CD4-positive, alpha-beta memory T cell (primary cell): ENCODE measurements around the gene UXS1. TPM values are rescaled to one million over a fixed set of nuclear protein-coding genes. Genes with fewer than 3 reads are reported as not detected.

Experiments used
- CTCF ChIA-PET: fragments of 350-600 bp; sonication (Branson Sonifier 250); formaldehyde crosslinking; loops from one replicate; lab custom pipeline; 2021; ENCODE audit warnings: inconsistent platforms; ENCODE audit not compliant: partially characterized antibody; lab: Charles Lee
- POLR2A ChIA-PET: fragments of 350-600 bp; sonication (Branson Sonifier 250); formaldehyde crosslinking; loops from one replicate; lab custom pipeline; 2021; ENCODE audit not compliant: partially characterized antibody; lab: Charles Lee
- DNase-seq, 5 donors: peaks; one replicate each; pipeline versions ENCODE4 v3.0.0 to v3.0.0-alpha.2; 2020 to 2022; ENCODE audit warnings: mixed read lengths in 1 of 5
- H3K27ac ChIP-seq: one replicate; pipeline ENCODE4 v1.7.0; 2013; ENCODE audit warnings: low read depth, low read length
- H3K27me3 ChIP-seq: 2 replicates; pipeline ENCODE4 v1.7.0; 2013; ENCODE audit warnings: mild to moderate bottlenecking, low read length, moderate library complexity; ENCODE audit not compliant: insufficient read depth
- H3K36me3 ChIP-seq: 2 replicates; pipeline ENCODE4 v1.7.0; 2013; ENCODE audit warnings: mild to moderate bottlenecking, low read length, moderate library complexity; ENCODE audit not compliant: insufficient read depth
- H3K4me1 ChIP-seq: 2 replicates; pipeline ENCODE4 v1.7.0; 2013; ENCODE audit warnings: mild to moderate bottlenecking, low read length, moderate library complexity; ENCODE audit not compliant: insufficient read depth
- H3K4me3 ChIP-seq, 2 donors: one replicate each; pipeline ENCODE4 v1.7.0; 2013; ENCODE audit warnings: low read length in 2 of 2, mild to moderate bottlenecking in 1 of 2
- H3K9me3 ChIP-seq, 2 donors: one replicate each; pipeline ENCODE4 v1.7.0; 2013; ENCODE audit warnings: low read length in 2 of 2, control low read depth in 1 of 2; ENCODE audit not compliant: control insufficient read depth in 1 of 2
- H3K27ac Mint-ChIP-seq, 7 donors: one replicate each; pipeline ENCODE4 v1.8.0; 2020 to 2021; ENCODE audit warnings: mixed read lengths in 7 of 7, mild to moderate bottlenecking in 6 of 7, inconsistent platforms in 3 of 7, moderate library complexity in 3 of 7
- H3K27me3 Mint-ChIP-seq, 2 donors: one replicate each; pipeline ENCODE4 v1.8.0; 2020 to 2021; ENCODE audit warnings: mixed read lengths in 2 of 2
- H3K36me3 Mint-ChIP-seq, 2 donors: one replicate each; pipeline ENCODE4 v1.8.0; 2020 to 2021; ENCODE audit warnings: mixed read lengths in 2 of 2, inconsistent platforms in 1 of 2, mild to moderate bottlenecking in 1 of 2
- H3K4me1 Mint-ChIP-seq, 4 donors: one replicate each; pipeline ENCODE4 v1.8.0; 2020 to 2021; ENCODE audit warnings: mixed read lengths in 4 of 4, mild to moderate bottlenecking in 1 of 4
- H3K4me3 Mint-ChIP-seq, 8 donors: one replicate each; pipeline ENCODE4 v1.8.0; 2020 to 2021; ENCODE audit warnings: mixed read lengths in 8 of 8, mild to moderate bottlenecking in 7 of 8, moderate library complexity in 6 of 8, inconsistent platforms in 3 of 8
- H3K9me3 Mint-ChIP-seq, 8 donors: one replicate each; pipeline ENCODE4 v1.8.0; 2020 to 2021; ENCODE audit warnings: mixed read lengths in 8 of 8, mild to moderate bottlenecking in 5 of 8, inconsistent platforms in 3 of 8, moderate library complexity in 1 of 8
- intact Hi-C: fragments of 100-400 bp; cut with micrococcal nuclease; formaldehyde crosslinking; loops from one replicate; pipeline ENCODE4 v1.15.1; 2023
- polyA plus RNA-seq, 2 donors: library from polyadenylated mRNA; unstranded; fragments of 300-500 nt; fragmentation: Illumina TruSeq; gene quantifications; one replicate each; pipeline ENCODE4 v1.2.3, GENCODE V29; 2021
- total RNA-seq, 2 experiments: library from RNA; stranded (reverse); gene quantifications; one replicate each; pipeline ENCODE4 v1.2.3, GENCODE V29; 2021

Gene UXS1
- total and polyA plus RNA-seq, 4 experiments from 2014 or later = 87.2 to 150 (median 118) TPM

- Mint-ChIP-seq H3K27me3 (no peaks in the 10 kb centered on the region), H3K36me3 (peaks cover 4 to 17% of the 10 kb centered on the region in 2 donors), H3K27ac (peak overlapping the region in 4 of 7 donors; percentile 31 to 70 (median 58)), H3K4me3 (peak overlapping the region in 2 of 8 donors; percentile 21 to 39), H3K9me3 (no peaks in the 10 kb centered on the region), H3K4me1 (peaks cover 45 to 77% (median 63%) of the 10 kb centered on the region in 4 donors)
- no peak overlapping the region for H3K4me3 ChIP-seq
- no peaks in the 10 kb centered on the region for H3K36me3 ChIP-seq
- CTCF ChIA-PET = no interaction called here
- peaks cover 62% of the 10 kb centered on the region for H3K4me1 ChIP-seq
- POLR2A ChIA-PET = interaction anchor here (1.7 kb wide), 1 partner anchor 9 kb away, joined by 5 read pairs; the partner anchor contains the start of gene UXS1
- H3K9me3 ChIP-seq = no peaks in the 10 kb centered on the region
- intact Hi-C loops = no loop called here
- DNase-seq = no peak
- no peaks in the 10 kb centered on the region for H3K27me3 ChIP-seq
- H3K27ac ChIP-seq = no peak overlapping the region
Measured at GRCh38 chr2:106184394-106184793, 9.7 kb downstream of the UXS1 start.

- no peak overlapping the region for H3K4me3 ChIP-seq
- no peaks in the 10 kb centered on the region for H3K9me3 Mint-ChIP-seq
- H3K9me3 ChIP-seq = no peaks in the 10 kb centered on the region
- POLR2A ChIA-PET = interaction anchor here (0.7 to 2.2 kb wide), 4 partner anchors 10 to 44 kb away, joined by 3 to 6 read pairs (median 4); partner anchors contain the start of gene UXS1
- H3K27me3 ChIP-seq = no peaks in the 10 kb centered on the region
- H3K4me3 Mint-ChIP-seq = peak overlapping the region in 3 of 8 donors; percentile 18 to 33 (median 30)
- peak overlapping the region in 3 of 7 donors; percentile 48 to 79 (median 65) for H3K27ac Mint-ChIP-seq
- no peaks in the 10 kb centered on the region for H3K36me3 ChIP-seq
- peaks cover 37 to 76% (median 54%) of the 10 kb centered on the region in 4 donors for H3K4me1 Mint-ChIP-seq
- intact Hi-C loops = no loop called here
- H3K36me3 Mint-ChIP-seq = peaks cover 4 to 11% of the 10 kb centered on the region in 2 donors
- DNase-seq = no peak
- no peak overlapping the region for H3K27ac ChIP-seq
- H3K27me3 Mint-ChIP-seq = no peaks in the 10 kb centered on the region
- CTCF ChIA-PET = interaction anchor here (1.5 kb wide), 1 partner anchor 23 kb away, joined by 3 read pairs; no protein-coding TSS in a partner anchor
- H3K4me1 ChIP-seq = peaks cover 50% of the 10 kb centered on the region
Measured at GRCh38 chr2:106183101-106183696, 10.9 kb downstream of the UXS1 start.

- H3K36me3 Mint-ChIP-seq = peaks cover 7 to 15% of the 10 kb centered on the region in 2 donors
- no peak overlapping the region for H3K27ac Mint-ChIP-seq
- intact Hi-C loops = no loop called here
- H3K27me3 Mint-ChIP-seq = no peaks in the 10 kb centered on the region
- peaks cover 40 to 73% (median 54%) of the 10 kb centered on the region in 4 donors for H3K4me1 Mint-ChIP-seq
- CTCF ChIA-PET = interaction anchor here (1.6 kb wide), 1 partner anchor 12 kb away, joined by 4 read pairs; no protein-coding TSS in a partner anchor
- POLR2A ChIA-PET = interaction anchor here (1.4 to 2.2 kb wide), 3 partner anchors 9 to 20 kb away, joined by 4 to 7 read pairs (median 6); no protein-coding TSS in a partner anchor
- H3K9me3 ChIP-seq = no peaks in the 10 kb centered on the region
- H3K36me3 ChIP-seq = no peaks in the 10 kb centered on the region
- peaks cover 36% of the 10 kb centered on the region for H3K4me1 ChIP-seq
- no peaks in the 10 kb centered on the region for H3K27me3 ChIP-seq
- no peak overlapping the region for H3K27ac ChIP-seq
- H3K9me3 Mint-ChIP-seq = no peaks in the 10 kb centered on the region
- no peak overlapping the region for H3K4me3 Mint-ChIP-seq
- H3K4me3 ChIP-seq = no peak overlapping the region
- no peak for DNase-seq
Measured at GRCh38 chr2:106181064-106181463, 13.0 kb downstream of the UXS1 start.

DNA sequence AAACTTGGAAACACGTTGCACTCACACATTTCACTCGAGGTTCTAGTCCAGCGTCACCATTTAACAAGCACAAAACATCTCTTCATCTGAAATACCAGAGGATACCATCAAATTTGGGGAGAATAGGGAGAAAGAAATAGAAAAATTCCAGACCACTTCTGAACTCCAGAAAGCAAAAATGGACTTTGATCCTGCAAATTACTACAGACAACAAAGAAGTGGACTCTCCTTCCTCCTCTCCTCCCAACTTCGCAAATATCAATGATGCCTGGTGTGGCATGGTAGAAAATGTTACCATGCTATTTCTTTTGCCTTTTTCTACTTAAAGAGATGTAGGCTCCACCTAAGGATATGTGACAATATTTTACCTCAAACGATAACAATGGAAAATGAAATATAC lies 13.5 kb downstream of the UXS1 start:
- CTCF ChIA-PET = no interaction called here
- no peak overlapping the region for H3K4me3 Mint-ChIP-seq
- intact Hi-C loops = no loop called here
- POLR2A ChIA-PET = interaction anchor here (1.5 kb wide), 1 partner anchor 10 kb away, joined by 4 read pairs; no protein-coding TSS in a partner anchor
- H3K9me3 Mint-ChIP-seq = no peaks in the 10 kb centered on the region
- peak overlapping the region in 2 of 7 donors; percentile 5 to 65 for H3K27ac Mint-ChIP-seq
- Histone ChIP-seq H3K4me3 (no peak overlapping the region), H3K36me3 (no peaks in the 10 kb centered on the region), H3K27me3 (no peaks in the 10 kb centered on the region), H3K9me3 (no peaks in the 10 kb centered on the region), H3K27ac (no peak overlapping the region), H3K4me1 (peaks cover 35% of the 10 kb centered on the region)
- H3K27me3 Mint-ChIP-seq = no peaks in the 10 kb centered on the region
- DNase-seq = no peak
- H3K36me3 Mint-ChIP-seq = peaks cover 7 to 10% of the 10 kb centered on the region in 2 donors
- H3K4me1 Mint-ChIP-seq = peaks cover 41 to 73% (median 54%) of the 10 kb centered on the region in 4 donors

GRCh38 chr2:106178716-106179115 lies 15.4 kb downstream of the UXS1 start:
- no peaks in the 10 kb centered on the region for H3K9me3 ChIP-seq
- H3K4me1 ChIP-seq = peaks cover 26% of the 10 kb centered on the region
- peaks cover 4 to 10% of the 10 kb centered on the region in 2 donors for H3K36me3 Mint-ChIP-seq
- DNase-seq = no peak
- no peak overlapping the region for H3K4me3 ChIP-seq
- H3K27me3 ChIP-seq = no peaks in the 10 kb centered on the region
- H3K4me1 Mint-ChIP-seq = peaks cover 34 to 68% (median 50%) of the 10 kb centered on the region in 4 donors
- H3K4me3 Mint-ChIP-seq = no peak overlapping the region
- CTCF ChIA-PET = no interaction called here
- no peaks in the 10 kb centered on the region for H3K9me3 Mint-ChIP-seq
- intact Hi-C loops = no loop called here
- no peak overlapping the region for H3K27ac Mint-ChIP-seq
- no peaks in the 10 kb centered on the region for H3K36me3 ChIP-seq
- no peak overlapping the region for H3K27ac ChIP-seq
- POLR2A ChIA-PET = no interaction called here
- H3K27me3 Mint-ChIP-seq = no peaks in the 10 kb centered on the region

DNA sequence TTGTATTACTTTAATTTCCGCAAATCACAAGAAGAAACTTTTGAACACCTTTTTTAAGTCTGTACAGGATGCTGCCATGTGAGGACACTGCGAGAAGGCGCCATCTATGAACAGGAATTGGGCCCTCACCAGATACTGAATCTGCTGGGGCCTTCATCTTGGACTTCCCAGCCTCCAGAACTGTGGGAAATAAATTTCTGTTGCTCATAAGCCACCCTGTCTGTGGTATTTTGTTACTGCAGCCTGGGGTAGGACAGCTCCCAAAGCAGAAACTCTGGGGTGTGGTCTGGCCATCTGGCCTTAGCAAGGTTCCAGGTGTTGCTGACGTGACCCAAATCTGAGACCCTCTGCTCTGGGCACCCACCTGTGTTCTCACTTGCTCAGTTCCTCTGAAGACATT lies 16.5 kb downstream of the UXS1 start:
- intact Hi-C loops = no loop called here
- no peak for DNase-seq
- H3K9me3 Mint-ChIP-seq = no peaks in the 10 kb centered on the region
- H3K36me3 Mint-ChIP-seq = peaks cover 4 to 10% of the 10 kb centered on the region in 2 donors
- Histone ChIP-seq H3K4me3 (no peak overlapping the region), H3K36me3 (no peaks in the 10 kb centered on the region), H3K27me3 (no peaks in the 10 kb centered on the region), H3K27ac (no peak overlapping the region), H3K9me3 (no peaks in the 10 kb centered on the region), H3K4me1 (peaks cover 15% of the 10 kb centered on the region)
- H3K27me3 Mint-ChIP-seq = no peaks in the 10 kb centered on the region
- H3K27ac Mint-ChIP-seq = peak overlapping the region in 1 of 7 donors; percentile 31
- ChIA-PET POLR2A (interaction anchor here (0.9 kb wide), 1 partner anchor 19 kb away, joined by 3 read pairs; no protein-coding TSS in a partner anchor), CTCF (no interaction called here)
- H3K4me1 Mint-ChIP-seq = peaks cover 31 to 67% (median 47%) of the 10 kb centered on the region in 4 donors
- H3K4me3 Mint-ChIP-seq = no peak overlapping the region

DNA sequence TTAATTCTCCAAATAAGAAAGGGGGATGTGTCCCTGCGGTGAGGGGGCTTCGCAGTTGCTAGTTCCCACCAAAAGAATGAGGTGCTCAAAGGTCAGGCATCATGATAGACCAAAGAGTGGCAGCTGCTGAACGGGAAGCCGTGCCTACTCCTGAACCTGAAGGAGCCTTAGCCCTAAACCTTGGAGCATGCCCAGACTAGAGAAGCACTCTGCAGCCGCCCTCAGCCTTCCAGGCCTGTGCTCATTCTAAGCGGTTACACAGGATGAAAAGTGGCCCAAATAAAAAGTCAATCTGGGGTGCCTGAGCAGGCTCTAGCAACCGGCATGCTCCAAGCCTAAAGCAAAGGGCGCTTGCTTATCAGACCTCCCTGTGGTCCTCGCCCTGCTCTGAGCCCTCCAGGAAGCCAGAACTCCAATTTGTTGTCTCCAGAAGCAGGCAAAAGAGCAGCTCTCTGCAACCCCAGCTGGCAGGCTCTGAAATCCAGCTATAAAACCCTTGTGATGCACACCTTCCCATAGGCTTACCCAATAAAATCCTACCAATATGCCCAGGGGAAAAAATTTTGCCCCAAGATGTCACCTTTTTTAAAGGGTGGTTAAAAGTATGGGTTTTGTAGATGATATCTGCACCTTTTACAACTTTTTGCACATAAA lies 17.5 kb downstream of the UXS1 start:
- H3K27me3 ChIP-seq = no peaks in the 10 kb centered on the region
- H3K4me1 Mint-ChIP-seq = peaks cover 31 to 66% (median 47%) of the 10 kb centered on the region in 4 donors
- H3K4me3 Mint-ChIP-seq = no peak overlapping the region
- no peak overlapping the region for H3K27ac ChIP-seq
- no peaks in the 10 kb centered on the region for H3K9me3 Mint-ChIP-seq
- intact Hi-C loops = no loop called here
- peaks cover 4 to 10% of the 10 kb centered on the region in 2 donors for H3K36me3 Mint-ChIP-seq
- H3K36me3 ChIP-seq = no peaks in the 10 kb centered on the region
- peak overlapping the region in 4 of 7 donors; percentile 2 to 75 (median 54) for H3K27ac Mint-ChIP-seq
- CTCF ChIA-PET = no interaction called here
- no peaks in the 10 kb centered on the region for H3K9me3 ChIP-seq
- peaks cover 12% of the 10 kb centered on the region for H3K4me1 ChIP-seq
- no peaks in the 10 kb centered on the region for H3K27me3 Mint-ChIP-seq
- DNase-seq = no peak
- H3K4me3 ChIP-seq = no peak overlapping the region
- POLR2A ChIA-PET = no interaction called here
